Right lobe of liver (tissue), 4 donors: ENCODE data around the gene ZNF490.

Experiments
- POLR2A ChIP-seq: fragments of 450-650 bp; IDR thresholded peaks from one replicate; pipeline ENCODE4 v1.6.1; 2017; ENCODE audit warnings: antibody characterized with exemption, mild to moderate bottlenecking
- TF ChIP-seq, protein P1 (sequence below), 4 donors: fragments of 200-600 bp in 3 of 4; fragments of 450-650 bp in 1 of 4; IDR thresholded peaks; one replicate each; pipeline versions ENCODE4 v1.5.1 to v1.8.0; 2016 to 2022; ENCODE audit warnings: antibody characterized with exemption in 4 of 4, mild to moderate bottlenecking in 2 of 4
- donor health status: DM: no; HTN: no; CAD: no.
- donor health status: DM: no; HTN: no; CAD: no.
- donor health status: DM: no; HTN: yes; CAD: no.

GRCh38 chr19:12642506-12642905 is 31.9 kb upstream of the ZNF490 start:
- TF ChIP-seq, protein P1, sequence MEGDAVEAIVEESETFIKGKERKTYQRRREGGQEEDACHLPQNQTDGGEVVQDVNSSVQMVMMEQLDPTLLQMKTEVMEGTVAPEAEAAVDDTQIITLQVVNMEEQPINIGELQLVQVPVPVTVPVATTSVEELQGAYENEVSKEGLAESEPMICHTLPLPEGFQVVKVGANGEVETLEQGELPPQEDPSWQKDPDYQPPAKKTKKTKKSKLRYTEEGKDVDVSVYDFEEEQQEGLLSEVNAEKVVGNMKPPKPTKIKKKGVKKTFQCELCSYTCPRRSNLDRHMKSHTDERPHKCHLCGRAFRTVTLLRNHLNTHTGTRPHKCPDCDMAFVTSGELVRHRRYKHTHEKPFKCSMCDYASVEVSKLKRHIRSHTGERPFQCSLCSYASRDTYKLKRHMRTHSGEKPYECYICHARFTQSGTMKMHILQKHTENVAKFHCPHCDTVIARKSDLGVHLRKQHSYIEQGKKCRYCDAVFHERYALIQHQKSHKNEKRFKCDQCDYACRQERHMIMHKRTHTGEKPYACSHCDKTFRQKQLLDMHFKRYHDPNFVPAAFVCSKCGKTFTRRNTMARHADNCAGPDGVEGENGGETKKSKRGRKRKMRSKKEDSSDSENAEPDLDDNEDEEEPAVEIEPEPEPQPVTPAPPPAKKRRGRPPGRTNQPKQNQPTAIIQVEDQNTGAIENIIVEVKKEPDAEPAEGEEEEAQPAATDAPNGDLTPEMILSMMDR (IDR thresholded peaks at IDR 0.05), result no peak
- no peak for TF ChIP-seq POLR2A
